Pulmonary artery endothelial cell (primary cell): ENCODE measurements around the gene ANKRD66. TPM values are rescaled to one million over a fixed set of nuclear protein-coding genes. Genes with fewer than 3 reads are reported as not detected.

ENCODE experiments used
- DNase-seq: peaks from one replicate; pipeline ENCODE4 v3.0.0-alpha.2; 2011; ENCODE audit warnings: low read depth, low spot score
- total RNA-seq: library from RNA; depleted of rRNA; stranded (reverse); fragments of >200 nt; gene quantifications from 2 replicates; pipeline ENCODE4 v1.2.3, GENCODE V29; 2014

Gene ANKRD66
- total RNA-seq, 1 donor from 2014 or later = not detected

DNA sequence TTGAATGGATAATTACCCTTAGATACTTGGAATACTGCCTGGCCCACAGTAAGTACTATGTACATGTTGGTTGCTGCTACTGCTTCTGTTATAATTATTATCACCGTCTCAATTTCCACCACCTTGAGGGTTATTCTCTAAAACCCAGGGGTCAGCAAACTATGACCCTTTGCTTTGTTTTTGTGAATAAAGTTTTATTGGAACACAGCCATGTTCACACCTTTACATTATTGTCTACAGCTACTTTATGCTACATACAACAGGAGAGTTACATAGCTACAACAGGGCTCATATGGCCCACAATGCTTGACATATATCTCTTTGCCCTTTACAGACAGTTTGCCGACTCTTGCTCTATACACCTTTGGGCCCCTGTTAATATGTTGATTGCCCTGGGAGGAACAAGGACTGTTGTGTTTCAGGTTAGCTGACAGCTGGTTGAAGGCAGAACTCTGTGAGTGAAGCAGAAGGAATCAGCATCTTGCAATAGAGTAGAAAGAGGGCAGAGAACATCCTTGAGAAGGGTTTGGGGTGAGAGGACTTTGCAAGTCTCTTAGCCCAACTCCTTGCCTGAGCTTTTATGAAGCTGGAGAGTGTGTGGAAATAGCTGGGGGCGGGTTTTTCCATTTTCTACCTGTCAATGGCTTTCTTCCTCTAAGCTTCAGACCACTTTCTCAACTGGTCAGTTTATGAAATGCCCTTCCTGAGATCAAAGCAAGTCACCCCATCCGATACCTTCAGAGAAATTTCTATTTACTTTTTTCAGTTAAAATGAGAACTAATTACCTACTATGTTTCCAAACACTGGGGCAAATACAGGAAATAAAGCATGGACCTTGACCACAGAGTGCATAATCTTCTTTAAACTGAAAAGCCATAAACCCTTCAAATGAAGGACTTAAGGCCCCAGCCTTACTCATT is 43.0 kb downstream of the ANKRD66 start:
- DNase-seq = no peak

DNA sequence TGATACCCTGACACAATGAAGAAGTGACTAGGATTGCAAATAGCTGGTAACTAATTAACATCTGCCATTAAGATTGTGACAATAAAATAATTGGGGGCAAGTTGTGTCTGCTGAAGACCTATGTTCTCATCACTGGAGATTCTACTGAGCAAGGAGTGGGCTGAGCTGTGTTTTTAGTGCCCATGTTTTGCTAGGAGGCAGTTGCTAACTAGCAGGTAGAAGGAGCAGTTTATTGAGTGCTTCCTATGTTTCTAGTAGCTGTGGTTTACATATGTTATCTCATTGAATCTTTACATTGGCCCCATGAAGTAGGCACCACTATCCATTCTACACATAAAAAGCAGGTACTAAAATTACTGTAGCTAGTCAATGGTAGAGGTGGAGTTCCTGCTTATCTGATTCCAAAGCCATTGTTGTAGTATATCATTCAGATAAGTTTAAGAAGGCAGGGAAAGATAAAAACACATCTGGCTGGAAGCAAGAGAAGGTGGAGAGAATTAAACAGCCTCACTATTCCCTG is 43.7 kb downstream of the ANKRD66 start:
- DNase-seq = no peak

DNA sequence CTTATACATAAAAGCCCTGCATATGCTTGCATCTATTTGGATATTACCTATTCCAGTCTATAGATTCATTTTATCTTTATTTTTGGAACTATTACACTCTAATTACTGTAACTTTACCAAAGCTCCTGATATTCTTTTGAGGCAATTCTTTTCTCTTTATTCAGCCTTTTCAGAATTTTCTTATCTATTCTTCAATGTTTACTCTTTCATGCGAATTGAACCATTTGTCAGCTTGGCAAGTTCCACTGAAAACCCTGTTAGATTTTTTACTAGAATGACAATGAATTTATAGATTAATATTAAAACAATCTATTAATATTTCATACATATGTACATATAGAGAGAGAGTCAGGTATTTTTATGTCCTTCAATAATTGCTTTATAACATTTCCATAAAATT is 45.9 kb downstream of the ANKRD66 start:
- DNase-seq = no peak

DNA sequence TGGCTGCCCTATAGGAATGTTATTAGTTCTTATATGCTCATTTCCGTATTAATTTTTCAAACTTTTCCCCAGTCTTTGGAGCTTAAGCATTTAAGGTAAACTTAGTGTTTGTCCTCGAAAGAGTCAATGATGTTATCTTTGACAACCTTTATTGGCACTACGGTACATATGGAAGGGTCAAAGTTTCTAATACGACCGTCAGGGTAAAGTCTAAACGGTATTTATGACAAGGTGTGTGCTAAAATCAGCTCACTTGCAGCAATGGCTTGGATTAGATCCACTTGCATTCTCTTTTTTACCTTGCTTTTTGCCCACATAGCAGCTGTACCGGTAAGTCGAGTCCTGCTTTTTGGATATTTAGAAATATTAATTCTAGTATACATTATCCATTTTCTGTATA is 46.4 kb downstream of the ANKRD66 start, which contains the start of gene MEP1A:
MEP1A (plus strand) TSS at position 252 of the 400 bp plus-strand sequence; CDS start at position 262, 10 bp downstream.
- no peak for DNase-seq

DNA sequence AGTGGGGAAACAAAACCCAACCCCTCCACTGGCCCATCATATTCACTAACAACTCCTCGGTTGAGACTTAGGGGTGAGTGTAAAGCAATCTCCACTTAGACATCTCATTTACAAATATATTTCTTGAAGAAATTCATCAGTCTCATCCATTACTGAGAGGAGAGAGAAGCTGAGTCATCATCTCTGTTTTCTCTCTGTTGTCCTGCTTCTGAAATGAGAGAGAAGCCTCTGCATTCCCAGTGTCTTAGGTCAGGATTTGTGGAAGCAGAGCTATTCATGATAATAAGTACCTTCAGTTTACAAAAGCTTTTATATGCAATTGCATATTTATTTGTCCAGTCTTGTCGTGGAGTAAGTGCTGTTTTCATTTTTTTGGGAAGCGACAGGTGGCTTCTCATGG is 47.3 kb downstream of the ANKRD66 start:
- no peak for DNase-seq

DNA sequence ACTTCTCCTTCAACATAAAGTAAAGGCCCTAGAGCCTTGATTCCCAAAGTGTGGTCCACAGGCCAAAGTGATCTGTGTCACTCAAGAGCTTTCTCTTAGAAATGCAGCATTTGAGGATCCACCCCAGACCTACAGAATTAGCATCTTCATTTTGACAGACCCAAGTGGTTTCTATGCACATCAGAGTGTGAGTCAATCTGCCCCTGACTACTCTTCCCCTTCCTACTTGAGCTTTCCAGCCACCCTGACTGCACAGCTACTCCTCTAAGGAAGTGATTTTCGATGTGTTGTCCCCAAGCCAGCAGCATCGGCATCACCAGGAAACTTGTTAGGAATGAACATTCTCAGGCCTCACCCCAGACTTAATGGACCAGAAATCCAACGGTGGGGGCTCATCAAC is 49.1 kb downstream of the ANKRD66 start:
- no peak for DNase-seq

DNA sequence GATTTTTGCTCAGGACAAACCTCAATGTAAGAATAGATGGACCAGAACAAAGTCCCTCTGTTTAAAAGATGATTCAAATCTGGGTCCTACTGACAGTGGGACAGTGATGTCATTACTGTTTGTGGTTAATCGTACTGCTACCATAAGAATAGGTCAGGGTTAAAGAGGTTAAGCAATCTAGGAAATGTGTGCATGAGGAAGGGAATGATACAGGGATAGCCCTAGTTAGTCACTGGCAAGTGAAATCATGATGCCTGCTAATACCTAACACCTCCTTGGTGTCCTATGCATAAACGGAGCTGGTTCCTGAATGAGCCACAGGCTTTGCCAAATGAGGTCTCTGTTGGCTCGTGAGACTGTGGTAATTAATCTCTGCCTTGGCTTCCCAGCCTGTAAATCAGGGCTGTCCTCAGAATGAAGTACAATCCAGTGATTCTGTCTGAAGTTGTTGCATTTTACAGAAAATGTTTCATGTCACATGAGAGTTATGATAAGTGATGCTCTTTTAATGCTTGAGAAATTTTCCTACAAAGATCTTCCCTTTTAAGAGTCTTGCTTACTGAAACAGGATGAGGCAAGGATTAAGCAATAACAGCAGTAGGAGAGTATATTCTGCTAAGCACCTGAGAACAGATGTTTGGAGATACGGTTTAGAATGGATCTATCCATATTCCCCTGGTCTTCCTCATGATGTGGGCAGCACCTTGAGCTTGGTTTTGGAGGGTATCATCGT is 50.3 kb downstream of the ANKRD66 start:
- DNase-seq = no peak

DNA sequence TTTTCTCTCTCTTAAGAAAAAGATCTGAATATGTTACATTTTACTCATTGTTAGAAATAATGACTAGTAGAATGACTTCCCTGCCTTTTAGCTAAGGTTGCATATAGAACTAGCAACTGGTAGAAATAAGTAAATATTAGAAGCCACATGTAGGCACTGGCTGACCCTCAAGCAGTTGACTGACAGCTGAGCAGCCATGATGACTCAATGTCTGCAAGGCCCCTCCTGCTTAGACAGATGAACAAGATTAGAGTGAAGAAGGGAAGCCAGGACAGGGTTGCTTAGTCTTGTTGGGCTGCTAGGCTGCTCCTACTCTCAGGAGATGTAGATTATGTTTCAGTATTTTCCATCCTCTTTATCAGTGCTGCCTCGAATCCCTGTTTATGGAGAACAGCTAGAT is 52.9 kb downstream of the ANKRD66 start:
- no peak for DNase-seq

DNA sequence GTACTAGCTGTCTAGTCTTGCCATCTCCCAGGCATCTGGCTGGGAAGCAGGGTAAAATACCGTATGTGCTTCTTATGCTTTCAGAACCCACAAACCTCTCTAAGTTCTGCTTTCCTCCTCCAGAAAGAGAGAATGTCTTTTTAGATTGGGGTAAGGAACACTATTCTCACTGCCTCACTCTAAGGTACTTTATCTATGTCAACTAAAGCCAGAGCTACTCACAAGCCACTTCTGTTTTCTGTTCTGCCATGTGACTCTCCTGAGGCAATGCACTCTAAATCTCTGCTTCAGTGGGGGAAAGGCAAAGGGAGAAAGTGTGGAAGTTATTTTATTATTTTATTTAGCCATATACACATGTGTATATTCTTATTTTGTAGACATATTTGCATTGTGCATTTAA is 62.1 kb downstream of the ANKRD66 start:
- no peak for DNase-seq

Other genes starting within 250 kb of the ANKRD66 start
- 0.13 and 0.18 TPM in 2 replicates for gene CYP39A1, start 94.1 kb upstream of the ANKRD66 start, total RNA-seq
- 0.66 and 1.9 TPM in 2 replicates for gene SLC25A27, start 94.0 kb upstream of the ANKRD66 start, total RNA-seq
- 0.04 TPM in 1 of 2 replicates, not detected in the other for gene TDRD6, start 59.0 kb upstream of the ANKRD66 start, total RNA-seq
- not detected in 2 replicates for gene PLA2G7, start 11.6 kb upstream of the ANKRD66 start, total RNA-seq
- gene MEP1A, start 46.5 kb downstream of the ANKRD66 start, total RNA-seq = not detected in 2 replicates
- 2.0 and 20.1 TPM in 2 replicates for gene ADGRF5, start 175.0 kb downstream of the ANKRD66 start, total RNA-seq